Measurements from ENCODE around the gene GRIP2.
A peak's percentile ranks its signal among the peaks of the same experiment; 100 is the strongest.

Gene GRIP2

DNA sequence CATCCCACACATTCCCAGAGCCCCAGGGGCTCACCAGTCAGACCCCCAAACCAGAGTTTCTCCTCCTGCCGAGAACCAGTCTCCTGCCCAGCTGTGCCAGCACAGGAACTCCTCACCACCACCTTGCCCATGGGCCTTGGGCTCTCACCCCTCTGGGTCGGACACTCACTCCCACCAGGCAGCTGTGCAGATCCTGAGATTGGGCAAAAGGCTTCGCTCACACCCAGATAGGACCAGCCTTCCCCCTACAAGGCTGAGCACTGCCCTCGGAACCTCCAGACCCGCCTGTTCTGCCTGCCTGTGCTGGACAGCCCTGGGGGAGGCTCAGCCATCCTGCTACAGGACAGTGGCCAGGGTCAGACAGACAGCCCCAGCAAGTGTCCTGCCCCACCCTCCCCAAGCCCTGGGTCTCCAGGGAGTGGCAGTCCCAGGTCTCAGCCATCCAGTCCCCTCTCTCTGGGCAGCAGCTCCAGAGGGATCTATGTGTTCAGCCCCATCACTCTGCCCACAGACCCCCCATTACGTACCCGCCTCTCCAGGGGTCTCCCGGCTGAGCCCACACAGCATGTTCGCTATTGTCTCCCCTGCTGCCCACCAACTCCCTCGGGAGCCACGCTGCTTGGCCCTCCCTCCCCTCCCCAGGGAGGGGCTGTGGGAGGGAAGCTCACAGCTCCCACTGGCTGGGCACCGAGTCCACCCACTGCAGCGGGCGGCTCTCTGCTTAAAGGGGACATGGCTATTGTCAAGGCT is at the start of gene GRIP2:
Gene GRIP2 (minus strand): TSS at position 601 of the 750 bp plus-strand sequence. CDS start 34 bp downstream, at position 567.
- no peak for DNase-seq

GRCh38 chr3:14588425-14589112 is 48.4 kb upstream of the GRIP2 start:
- DNase-seq, result no peak

- DNase-seq, result no peak
Observed at GRCh38 chr3:14587740-14588360, 47.7 kb upstream of the GRIP2 start.

- DNase-seq, result no peak
Observed at GRCh38 chr3:14586611-14587010, 46.5 kb upstream of the GRIP2 start.

DNA sequence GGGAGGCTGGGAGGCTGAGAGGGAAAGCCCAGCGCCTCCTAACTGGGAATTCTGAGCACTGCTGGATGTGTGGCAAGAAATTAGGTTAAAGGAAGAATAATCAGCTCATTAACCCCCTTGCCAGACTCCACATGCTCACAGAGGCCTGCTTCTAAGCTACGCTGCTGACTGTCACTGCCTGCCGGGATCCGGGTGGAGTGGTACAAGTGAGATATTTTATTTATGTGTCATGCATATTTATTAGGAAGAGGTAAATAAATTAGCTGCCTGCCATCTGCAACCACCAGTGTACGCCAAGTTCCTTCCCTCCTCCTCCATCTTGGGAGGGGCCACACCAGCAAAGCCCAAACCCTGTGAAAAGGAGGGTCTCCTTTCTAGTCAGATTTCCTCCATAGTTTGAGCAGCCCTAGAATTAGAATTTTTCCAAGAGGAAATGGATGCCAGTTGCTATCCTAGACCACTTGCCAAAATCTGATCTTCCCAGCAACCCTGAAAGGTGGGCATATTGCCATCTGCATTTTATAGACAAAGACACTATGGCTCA is 43.5 kb upstream of the GRIP2 start:
- no peak for DNase-seq

- DNase-seq, result no peak
Observed at GRCh38 chr3:14582045-14582410, 41.9 kb upstream of the GRIP2 start.

- no peak for DNase-seq
Observed at GRCh38 chr3:14581334-14582044, 41.3 kb upstream of the GRIP2 start.

DNA sequence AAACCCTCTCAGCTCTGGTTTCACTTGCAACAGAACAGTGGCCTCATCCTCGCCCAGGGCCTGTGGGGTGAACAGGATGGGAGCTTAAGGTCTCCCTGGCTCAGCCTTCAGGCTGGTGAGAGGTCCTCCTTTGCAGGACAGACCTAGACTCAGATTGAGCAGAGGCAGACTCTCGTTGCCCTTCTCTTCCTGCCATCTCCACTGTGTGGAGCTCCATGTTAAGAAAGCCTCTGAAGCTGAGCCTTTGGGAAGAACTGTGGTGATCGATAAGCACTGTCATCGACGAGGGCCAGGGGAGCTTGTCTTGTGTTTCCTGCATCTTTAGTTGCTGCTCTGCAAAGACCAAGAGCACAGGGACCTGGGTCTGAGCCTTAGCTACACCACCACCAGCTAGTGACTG is 37.8 kb upstream of the GRIP2 start:
- no peak for DNase-seq

GRCh38 chr3:14576163-14576562 is 36.0 kb upstream of the GRIP2 start:
- DNase-seq, result no peak

- no peak for DNase-seq
Observed at GRCh38 chr3:14574183-14574582, 34.0 kb upstream of the GRIP2 start.

GRCh38 chr3:14573706-14574105 is 33.6 kb upstream of the GRIP2 start:
- no peak for DNase-seq

DNA sequence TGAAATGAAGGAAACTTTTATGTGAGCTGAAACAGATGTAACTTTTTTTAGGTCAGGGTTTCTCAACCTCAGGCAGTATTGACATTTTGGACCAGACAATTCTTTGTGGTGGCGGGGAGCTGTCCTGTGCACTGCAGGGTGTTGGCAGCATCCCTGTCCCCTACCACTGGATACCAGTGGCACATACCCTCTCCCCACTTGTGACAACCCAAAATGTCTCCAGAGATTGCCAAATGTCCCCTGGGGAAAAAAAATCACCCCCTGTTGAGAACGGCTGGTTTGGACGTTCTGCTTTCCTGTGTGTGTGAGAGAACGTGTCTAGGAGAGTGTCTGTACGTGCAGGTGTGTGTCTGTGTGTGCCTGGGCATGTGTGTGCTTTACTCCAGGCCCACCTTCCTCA is 30.7 kb upstream of the GRIP2 start:
- no peak for DNase-seq

DNA sequence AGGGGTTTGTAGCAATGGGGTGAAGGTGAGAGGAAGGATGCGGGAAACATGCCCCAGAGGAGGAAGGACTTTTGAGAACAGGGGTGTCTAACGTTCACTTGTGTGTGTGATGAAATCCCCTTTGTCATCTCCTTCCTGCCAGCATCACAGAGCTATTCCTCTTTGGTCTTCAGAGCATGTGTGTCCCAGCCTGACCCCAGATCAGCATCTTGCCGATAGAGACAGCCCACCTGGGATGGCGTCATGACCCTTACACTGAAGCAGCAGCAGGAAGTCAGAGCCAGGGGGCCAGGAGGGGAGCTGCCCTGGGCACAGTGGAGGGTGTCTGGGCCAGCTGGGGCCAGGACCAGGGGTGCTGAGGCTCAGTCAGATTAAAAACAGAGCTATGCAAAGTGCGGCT is 29.9 kb upstream of the GRIP2 start:
- no peak for DNase-seq

- DNase-seq, result no peak
Observed at GRCh38 chr3:14569474-14570000, 29.4 kb upstream of the GRIP2 start.

DNA sequence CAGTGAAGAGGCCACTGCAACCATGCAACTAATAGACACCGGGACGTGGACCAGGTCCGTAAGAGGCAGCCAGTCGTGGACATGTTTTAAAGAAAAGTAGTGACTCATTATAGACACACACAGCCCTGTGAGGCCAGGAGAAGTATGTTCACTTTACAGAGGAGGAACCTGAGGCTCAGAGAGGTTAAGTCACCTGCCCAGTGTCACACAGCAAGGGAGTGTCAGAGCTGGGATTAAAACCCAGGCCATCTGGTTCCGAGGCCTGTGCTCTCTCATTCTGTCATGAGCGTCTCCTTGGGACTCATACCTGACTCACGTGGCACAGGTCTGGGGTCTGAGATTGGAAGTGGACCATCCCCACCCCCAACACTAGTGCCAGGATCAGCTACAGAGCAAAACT is 28.1 kb upstream of the GRIP2 start:
- no peak for DNase-seq

- DNase-seq, result no peak
Observed at GRCh38 chr3:14566812-14567211, 26.7 kb upstream of the GRIP2 start.

DNA sequence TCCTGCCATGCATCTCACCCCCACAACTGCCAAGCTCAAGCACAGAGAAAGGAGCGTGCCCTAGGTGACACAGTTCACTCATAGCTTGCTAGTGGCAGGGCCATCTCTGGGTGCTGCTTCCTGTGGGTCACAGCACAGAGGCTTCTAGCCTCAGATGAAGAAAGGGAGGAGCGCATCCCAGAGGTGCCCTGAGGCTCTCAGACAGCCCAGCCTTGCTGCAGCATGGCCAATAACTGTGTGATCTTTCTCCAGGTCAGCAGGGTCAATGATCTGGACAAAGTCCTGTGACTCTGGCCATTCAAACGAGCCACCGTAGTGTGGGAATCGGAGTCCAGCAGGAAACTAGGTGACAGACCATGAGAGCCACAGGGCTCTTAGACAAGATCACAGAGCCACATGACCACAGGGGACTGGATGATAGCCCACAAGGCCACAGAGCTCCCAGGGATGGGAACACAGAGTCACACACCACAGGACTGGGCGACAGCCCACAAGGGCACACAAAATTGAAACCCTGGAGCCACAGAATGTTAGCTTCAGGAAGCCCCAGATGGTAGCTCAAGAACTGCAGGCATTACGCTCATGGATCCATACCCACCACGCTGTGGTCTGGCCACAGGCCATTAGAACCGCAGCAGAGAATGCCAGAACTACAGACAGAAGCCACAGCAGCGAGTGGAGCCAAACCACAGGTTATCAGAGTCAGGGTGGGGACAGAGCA is 25.9 kb upstream of the GRIP2 start:
- peak; percentile 76 for DNase-seq

- no peak for DNase-seq
Observed at GRCh38 chr3:14564741-14565140, 24.6 kb upstream of the GRIP2 start.

GRCh38 chr3:14563946-14564539 is 23.9 kb upstream of the GRIP2 start:
- no peak for DNase-seq

DNA sequence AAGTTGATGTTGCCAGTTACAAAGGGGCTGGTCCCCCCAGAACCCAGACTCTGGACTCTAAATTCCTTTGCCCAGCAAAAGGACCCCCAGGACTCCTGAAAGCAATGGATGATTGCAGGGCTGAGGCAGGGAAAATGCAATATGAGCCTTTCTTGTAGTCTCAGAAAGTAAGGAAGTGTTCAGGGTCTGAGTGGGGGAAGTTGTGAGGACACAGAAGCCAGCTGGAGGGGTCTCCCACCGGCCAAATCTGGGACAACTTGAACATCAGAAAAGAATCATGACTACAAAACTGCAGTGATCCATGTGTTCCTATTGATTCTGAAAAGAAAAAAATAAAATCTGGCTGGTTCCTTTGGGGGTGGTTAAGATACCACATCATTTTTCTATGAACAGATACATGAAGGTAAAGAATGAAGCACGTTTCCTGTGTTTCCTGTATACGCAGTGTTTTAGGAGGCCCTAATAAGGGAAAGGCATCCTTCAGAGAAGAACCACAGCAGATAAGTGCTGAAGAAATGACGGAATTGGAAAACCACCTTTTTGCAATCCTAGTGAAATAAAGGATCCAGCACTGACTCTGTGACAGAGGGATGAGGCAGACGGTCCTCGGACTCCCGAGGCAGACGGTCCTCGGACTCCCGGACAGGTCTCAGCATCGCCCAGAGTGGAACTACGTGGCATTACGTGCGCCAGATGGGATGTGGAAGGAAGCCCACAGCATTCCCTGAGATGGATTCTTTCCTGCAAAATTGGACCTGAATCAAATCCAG is 22.2 kb upstream of the GRIP2 start:
- DNase-seq, result no peak
